GM18951 (cell line): Measurements from ENCODE around the gene LRRTM4.
"Not testable (repeated sequence)": the region's sequence is repeated elsewhere in the genome, so short reads cannot be mapped to it uniquely, and the experiment has no call there.

Experiments
- POLR2A ChIP-seq: IDR thresholded peaks from 4 replicates; pipeline ENCODE4 v1.6.1; 2011; ENCODE audit warnings: mild to moderate bottlenecking; ENCODE audit not compliant: insufficient read length, insufficient read depth; ENCODE audit errors: extremely low read depth
- in situ Hi-C: fragments of 300-500 bp; cut with MboI; formaldehyde crosslinking; loops from one replicate; pipeline ENCODE4 v1.12.0; 2022; ENCODE audit warnings: low sequenced_read_pairs, mixed read lengths, inconsistent platforms; ENCODE audit not compliant: unreplicated experiment

Gene LRRTM4

DNA sequence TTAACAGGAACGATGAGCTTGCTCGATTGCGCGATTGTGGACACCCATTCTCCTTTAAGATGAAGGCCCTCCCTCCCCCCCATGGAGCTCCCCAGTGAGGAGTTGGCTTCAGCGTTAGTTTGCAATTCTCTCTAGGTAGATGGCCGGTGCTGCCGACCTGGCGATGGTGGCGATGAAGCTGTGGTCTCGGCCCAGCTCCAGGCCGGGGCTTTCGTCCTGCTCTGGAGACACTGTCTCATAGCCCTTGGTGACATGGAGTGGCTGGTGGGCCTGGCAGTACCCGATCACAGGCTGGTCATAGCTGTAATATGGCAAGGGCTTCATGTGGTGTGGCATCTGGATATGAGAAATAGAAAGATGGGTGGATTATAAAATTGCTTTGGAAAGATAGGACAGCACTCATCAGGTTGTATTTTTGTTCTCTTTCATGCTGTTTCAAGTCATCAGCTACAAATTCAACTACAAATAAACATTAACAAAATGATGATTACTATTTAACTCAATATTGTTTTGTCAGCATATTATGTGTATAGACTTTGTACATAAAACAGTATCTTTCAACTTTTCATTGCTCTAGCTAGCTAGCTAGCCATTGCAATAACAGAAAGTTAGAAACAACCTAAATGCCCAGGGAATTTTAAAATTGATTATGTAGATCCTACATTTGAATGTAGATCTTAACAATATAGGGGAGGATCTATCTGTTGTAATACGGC, 773.4 kb downstream of the LRRTM4 start:
- TF ChIP-seq POLR2A = no peak
- in situ Hi-C loops = no loop called here

DNA sequence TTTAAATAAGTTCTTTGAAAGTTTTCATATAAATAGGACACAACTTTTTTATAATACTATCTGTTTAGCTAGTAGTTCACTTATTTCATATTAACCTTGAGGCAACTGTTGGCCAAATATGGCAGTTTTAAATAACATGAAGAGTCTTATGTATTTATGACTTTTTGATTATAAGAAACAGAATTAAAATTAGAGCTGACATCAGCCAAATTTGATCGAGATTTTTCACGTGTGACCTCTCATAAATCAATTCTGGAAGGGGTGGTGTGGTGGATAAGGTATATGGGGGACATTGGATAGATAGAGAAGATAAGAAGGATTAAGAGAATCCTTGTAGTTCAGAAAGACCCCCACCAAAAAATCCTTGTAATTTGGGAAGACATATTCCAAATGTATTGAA, 776.6 kb downstream of the LRRTM4 start:
- no peak for TF ChIP-seq POLR2A
- in situ Hi-C loops = no loop called here

DNA sequence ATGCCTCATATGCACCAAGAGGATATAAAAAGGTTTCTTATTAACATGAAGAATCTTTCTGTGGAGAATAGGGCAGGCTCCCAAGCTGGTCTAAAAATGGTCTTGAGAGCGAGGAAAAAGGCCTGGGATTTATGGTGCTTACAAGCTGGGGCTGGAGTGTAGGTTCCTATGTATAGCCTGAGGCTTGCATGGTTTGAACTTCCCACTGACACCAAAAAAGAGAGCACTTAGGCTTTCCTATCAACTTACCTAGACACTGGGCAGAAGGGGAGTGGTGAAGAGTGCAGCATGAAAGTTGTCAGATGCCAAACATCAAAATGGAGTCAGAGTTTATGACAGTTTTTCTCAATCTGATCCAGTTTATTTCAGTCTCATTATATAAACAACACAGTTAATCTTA, 784.6 kb downstream of the LRRTM4 start:
- TF ChIP-seq POLR2A = no peak

DNA sequence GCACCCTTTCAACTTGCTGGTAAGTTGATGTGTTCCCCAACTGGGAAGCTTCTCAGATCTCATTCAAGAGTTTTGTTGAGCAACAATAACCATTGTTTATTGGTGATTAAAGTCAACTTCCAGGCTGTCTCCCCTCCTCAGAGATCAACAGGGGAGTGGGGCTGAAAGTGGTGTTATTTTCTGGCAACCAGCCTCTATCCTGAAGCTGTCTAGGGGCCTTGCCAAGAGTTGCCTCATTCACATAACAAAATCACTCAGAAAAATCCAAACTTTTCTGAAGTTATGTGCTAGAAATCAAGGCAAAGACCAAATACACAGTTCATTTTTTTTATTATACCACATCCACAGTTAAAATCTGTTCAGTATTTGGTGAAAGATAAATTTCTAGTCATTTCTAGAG, 788.4 kb downstream of the LRRTM4 start:
- in situ Hi-C loops = no loop called here
- TF ChIP-seq POLR2A = no peak

More for the DNA sequence above, 784.6 kb downstream of the LRRTM4 start:
- in situ Hi-C loops = no loop called here

DNA sequence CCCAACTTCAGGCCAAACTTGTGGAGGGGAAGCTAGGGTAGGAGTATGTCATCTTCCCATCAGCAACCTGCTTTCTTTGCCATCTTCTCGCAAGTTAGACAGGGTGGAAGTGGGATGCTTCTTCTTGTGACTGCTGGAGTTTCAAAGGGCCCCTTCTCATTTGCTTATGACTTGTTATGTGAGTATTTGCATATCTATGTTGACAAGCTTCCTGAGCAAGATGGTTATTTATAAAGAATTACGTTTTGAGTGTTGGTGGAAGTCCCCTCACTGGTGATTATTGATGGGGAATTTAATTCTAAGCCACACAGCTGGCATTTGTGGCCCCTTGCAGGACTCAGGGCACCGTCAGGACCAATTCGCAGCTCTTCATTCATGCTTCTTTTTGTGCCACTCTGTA, 791.0 kb downstream of the LRRTM4 start:
- in situ Hi-C loops = no loop called here
- TF ChIP-seq POLR2A = no peak

DNA sequence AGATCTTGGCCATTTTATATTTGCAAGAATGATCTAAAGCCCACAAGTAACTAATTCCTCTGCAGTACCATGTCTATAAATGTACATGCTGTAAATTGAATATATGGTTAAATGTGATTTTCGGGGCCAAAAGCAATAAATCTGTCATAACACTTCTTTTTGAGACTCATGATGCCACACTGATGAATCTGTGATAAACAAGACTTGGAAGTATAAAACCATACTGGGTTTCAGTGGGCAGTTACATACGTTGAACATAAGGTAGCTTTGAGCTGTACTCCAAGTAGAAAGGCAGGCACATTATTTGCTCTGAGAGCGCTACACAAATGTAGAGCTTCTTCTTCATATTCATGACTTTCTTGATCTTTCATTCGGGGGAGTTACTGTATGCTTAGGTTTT, 792.2 kb downstream of the LRRTM4 start:
- TF ChIP-seq POLR2A = no peak
- in situ Hi-C loops = no loop called here

DNA sequence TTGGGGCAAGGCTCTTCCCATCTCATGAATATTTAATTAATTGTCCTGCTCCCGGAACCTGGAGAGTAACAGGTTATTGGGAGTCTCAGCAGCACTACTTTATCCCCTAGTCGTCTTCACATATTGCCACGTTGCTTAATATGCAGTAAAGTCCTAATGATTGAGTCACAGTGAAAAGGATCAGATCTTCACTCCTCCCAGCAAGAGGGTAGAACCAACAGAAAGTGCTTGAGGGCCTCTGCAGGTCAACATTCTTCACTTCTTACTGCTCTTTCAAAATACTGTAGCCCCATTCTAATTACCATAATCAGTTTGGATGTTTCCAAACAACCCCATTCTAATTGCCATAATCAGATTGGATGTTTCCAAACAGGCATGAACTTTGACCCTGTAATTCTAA, 801.0 kb downstream of the LRRTM4 start:
- TF ChIP-seq POLR2A = no peak
- in situ Hi-C loops = no loop called here

DNA sequence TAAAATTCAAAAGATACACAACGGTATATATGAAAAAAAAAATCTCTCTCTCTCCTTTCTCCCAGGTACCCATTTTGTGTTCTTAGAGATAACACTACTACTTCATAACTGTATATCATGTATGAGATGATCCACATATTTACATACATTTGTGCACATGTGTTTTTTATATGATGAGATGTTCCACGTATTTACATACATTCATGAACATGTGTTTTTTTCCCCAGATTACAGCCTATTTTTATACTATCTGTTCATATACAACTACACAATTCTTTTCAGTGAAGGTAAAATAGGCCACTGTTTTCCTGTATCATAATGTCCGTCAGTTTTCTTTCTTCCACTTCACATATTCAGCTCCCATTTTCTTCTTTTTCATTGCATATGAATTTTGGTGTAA, 808.9 kb downstream of the LRRTM4 start:
- TF ChIP-seq POLR2A = no peak
- in situ Hi-C loops = no loop called here

DNA sequence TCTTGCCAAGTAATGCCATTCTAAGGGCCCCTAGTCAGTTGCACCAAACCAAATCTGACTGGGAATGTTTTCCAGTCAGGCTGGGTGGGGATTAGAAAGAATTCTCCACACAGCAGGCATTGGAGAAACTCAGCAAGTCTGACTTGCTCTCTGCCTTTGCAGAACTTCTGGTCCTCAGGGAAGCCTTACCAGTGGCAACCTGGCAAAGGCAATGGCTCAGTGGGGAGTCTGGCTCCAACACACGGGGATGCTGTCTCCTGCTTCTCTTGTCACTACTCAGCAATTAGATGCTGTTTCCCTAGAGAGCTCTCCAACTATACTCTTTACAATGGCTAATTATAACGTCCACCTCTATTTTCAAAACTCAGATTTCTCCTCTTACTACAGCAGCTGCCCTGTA, 810.7 kb downstream of the LRRTM4 start:
- in situ Hi-C loops = no loop called here
- no peak for TF ChIP-seq POLR2A

DNA sequence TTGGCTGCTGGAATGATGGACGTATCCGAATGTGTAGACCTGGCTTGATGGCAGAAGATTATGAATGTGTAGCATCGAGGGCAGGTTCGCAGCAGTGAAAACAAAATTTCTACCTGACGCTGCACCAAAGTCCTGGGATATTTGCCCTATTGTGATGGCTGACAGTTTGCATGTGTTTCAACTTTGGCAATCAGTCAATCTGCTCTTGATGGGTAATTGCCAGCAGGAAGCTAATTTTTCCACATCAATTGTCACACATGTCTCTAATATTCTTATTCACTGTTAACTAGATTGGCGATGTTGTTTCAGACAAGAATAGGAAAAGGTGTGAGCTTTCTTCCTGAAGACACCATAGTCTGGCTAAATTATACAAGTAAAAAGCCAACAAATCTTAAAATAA, 821.3 kb downstream of the LRRTM4 start:
- in situ Hi-C loops = no loop called here
- no peak for TF ChIP-seq POLR2A

DNA sequence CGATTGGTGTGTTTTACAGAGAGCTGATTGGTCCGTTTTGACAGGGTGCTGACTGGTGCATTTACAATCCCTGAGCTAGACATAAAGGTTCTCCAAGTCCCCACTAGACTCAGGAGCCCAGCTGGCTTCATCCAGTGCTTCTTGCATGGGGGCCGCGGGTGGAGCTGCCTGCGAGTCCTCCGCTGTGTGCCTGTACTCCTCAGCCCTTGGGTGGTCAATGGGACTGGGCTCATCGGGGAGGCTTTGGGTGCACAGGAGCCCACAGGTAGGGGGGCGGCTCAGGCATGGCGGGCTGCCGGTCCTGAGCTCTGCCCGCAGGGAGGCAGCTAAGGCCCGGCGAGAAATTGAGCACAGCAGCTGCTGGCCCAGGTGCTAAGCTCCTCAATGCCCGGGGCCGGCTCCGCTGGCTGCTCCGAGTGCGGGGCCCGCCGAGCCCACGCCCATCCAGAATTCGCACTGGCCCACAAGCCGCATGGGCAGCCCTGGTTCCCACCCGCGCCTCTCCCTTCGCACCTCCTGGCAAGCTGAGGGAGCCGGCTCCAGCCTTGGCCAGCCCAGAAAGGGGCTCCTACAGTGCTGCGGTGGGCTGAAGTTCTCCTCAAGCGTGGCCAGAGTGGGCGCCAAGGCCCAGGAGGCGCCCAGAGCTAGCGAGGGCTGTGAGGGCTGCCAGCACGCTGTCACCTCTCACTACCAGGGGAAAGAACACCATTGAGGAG, 824.0 kb downstream of the LRRTM4 start:
- in situ Hi-C loops = not testable (repeated sequence)
